GM19099 (cell line): ENCODE measurements around the gene PRXL2C.

Experiments
- POLR2A ChIP-seq: IDR thresholded peaks from 3 replicates; pipeline ENCODE4 v1.6.1; 2011; ENCODE audit warnings: low read depth; ENCODE audit not compliant: insufficient read length; ENCODE audit errors: extremely low read depth

Gene PRXL2C

DNA sequence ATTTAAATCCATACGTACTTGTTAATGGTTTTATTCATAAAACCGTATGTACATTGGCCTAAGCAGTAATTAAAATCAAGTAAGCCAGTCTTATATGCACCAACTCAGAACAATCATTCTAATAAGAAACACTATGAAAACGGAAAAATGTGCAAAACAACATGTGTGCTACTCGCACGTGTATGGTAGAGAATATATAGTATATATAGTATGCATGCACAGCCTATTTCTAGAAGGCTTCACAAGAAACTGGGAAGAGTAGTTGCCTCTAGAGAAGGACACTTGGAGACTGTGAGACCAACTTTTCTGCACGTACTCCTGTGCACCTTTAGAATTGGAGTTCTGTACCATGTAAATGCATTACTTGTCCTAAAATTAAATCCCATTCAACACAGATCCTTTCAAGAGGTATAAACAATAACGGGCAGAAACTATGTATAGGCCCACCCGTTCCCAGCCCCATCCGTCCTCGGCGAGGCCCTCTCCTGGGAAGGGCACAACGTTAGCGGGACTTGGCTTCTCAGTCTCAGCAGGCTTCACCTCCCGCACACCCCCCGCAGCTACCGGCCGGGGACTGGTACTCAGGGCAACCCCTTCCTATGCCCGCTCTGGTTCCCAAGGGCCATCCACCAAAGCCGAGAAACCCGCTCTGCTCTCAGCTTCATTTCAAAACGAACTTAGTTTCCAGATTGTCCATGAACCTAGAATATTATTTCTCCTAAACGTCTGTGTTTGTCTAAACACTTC lies 37.5 kb downstream of the PRXL2C start:
- TF ChIP-seq POLR2A: no peak

DNA sequence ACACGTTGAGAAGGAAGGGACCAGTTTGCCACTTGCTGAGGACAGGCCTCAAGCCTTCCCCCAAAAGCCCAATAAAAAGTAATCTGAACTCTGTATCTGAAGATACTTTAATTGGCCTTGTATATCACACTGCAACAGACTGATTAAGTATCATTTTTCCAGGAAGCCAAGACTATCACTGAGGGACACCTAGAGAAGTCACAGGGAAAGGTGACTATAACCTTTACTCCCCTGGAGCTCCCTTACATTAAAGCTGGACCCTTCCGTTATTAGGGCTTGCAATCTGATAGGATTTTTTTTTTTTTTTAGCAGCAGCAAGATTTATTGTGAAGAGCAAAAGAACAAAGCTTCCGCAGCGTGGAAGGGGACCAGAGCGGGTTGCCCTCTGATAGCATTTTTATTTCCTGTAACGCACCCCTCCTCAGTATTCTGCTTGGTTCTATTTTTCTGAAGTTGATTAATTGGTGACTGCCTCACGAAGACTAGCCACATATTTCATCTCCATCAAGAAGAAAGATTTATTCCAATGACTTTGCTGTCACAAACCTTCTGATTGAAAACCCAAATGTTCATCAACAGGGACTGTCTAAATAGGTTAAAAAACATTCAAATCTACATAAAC lies 38.2 kb downstream of the PRXL2C start:
- no peak for TF ChIP-seq POLR2A

DNA sequence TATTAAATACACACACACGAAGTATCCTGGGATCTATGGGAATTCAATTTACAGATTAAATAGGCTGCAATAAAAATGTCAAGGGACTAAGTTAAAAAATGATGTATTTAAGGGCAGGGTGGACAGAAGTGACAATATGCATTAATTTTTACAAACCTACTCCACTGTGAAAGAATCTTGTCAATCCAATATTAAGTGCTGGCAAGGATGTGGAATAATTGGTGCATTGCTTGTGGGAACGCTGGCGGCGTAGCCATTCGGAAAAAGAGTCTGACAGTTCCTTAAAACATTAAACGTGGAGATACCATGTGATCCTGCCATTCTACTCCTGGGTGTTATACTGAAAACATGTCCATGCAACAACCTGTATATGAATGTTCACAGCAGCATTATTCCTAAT lies 39.7 kb downstream of the PRXL2C start:
- TF ChIP-seq POLR2A: no peak

DNA sequence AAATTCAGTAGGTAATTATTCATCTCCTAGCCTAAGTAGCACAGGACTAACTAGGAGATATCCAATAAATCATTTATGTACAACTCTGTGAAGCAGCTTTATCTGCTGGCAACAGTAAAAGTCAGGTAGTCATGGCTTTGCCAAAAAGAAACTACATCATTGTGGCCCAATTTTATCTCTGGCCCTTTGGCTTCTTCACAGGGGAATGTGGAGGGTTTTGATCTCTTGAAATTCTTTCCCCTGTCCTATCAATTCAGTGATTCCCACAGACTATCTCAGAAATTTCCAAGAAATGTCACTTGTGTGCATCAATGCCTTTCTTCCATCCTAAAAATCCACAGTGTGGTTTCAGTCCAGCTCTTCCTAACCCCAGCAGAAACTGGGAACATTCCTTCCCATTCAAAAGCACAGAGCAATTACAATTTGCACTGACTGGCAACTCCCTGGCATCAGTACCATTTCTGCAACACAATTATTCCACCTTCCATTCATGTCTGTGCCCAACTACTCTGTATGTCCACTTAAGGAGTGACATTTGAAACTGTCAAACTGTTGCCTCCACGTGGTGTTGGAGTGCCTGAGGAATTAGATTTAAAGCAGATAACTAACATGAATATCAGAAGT lies 42.0 kb downstream of the PRXL2C start:
- TF ChIP-seq POLR2A: no peak

DNA sequence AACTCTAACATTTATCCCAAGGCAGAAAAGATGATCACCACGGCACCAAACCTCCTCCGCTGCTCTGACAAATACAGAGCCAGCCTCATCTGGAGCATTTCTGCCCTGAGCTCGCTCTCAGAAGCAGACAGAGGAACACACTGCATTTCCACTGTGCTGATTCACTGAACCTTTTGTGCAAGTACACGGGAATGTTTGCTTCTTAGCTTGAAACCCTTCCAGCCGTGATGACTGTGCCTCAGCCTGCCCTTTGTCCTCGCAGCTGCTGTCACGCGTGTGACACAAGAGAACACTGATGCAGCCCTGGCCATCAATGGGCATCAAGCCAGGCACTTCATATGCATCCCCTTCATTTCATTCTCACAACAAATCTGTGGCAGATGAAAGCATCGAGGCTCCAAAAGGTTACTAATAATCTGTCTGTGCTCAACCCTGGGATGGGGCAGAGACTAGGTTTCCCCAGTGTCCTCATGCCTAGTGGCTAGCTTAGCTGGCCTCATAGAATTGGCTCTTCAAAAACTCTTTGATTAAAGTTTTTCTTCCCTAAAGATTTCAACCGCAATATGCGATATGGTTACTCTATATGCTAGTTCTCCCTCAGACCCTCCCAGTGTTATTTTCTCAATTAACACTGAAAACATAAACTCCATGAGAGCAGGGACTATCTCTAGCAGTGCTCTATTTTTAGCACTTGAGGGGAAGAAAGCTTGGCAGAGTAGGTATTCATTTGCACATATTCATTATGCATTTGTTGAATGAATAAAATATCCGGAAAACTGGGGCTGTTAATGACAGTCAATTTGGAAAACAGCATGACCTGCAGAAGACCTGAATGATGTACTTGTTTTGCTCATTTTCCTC lies 42.8 kb downstream of the PRXL2C start:
- TF ChIP-seq POLR2A: no peak

DNA sequence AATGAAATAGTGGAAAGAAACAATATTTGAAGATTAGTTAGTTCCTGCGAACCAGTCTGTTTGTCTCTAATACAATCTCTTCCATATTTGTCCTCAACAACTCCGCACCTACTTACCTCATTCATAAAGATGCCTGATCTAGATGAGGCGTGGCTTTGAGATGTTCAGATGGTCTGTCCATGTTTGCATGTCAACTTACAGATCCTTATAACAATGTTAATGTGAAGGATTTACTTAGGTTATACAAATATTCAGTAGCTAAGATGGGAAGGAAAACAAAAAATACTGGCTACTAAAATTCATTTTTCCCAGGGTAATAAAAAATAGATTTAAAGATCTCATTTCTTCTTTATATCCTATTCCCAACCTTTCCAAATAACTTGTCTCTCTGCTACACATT lies 43.8 kb downstream of the PRXL2C start:
- TF ChIP-seq POLR2A: no peak

DNA sequence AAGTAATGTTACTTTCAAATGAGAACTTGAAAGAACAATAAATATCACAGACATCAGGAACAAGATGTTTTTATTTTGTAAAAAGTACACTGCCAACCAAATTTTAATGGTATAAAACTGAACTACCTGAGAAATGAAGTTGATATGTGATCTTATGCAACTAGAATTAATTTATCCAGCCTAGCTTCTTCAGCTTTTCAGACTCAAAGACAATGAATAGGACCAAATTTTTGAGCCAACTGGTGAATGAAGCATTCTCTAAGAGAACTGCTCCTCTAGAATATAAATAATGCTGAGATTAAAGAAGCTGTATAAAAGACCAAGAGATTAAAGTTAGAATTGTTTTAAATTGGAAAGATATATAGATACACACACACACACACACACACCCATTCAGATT lies 45.4 kb downstream of the PRXL2C start:
- TF ChIP-seq POLR2A: no peak

DNA sequence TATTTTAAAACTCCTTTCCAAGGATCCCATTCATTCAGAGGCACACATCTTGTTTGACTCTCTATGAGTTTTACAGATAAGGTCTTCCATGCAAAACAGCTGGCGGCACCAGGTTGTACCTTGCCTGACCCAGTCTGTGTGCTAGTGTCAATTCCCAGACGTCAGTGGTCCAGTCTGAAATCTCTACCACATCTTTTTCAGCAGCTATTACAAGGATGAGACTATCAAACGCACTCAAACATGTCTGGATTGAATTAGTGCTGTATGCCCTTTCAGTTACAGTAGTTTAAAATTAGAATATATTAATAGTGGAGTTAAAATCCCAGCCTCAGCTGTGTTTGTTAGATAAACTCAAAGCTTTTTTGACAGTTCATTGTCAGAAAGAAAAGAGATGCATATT lies 47.1 kb downstream of the PRXL2C start:
- no peak for TF ChIP-seq POLR2A

DNA sequence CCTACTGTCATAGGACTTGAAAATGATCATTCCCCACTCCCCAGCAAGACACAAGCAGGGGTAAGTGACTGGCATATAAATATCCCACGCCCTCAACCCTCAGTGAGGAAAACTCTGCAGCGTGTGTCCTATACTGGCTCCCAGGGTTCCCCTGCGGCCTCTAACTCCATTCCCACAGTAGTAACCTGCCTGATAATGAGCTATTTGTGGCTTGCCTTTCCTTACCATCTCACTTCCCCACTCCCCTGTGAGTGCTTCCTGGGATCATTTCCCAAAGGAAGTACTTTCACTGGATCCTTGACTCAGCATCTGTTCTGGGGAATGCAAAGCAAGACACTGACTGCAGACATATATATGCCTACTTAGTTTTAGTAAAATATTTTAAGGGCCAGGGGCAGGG lies 49.8 kb downstream of the PRXL2C start:
- no peak for TF ChIP-seq POLR2A

DNA sequence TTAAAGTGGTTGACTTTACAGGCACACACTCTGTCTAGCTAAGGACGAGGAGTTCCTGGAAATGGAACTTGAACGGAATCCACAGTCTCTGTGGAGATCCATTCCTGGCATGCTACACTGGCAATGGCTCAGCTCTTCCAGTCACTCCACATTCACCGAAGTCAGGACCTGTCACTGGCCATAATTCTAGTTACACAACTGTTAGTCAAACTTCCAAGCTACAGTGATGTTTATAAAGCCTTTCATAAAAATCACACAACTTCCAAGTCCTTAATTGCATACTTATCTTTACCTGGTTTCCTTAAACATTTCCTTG lies 51.2 kb downstream of the PRXL2C start:
- no peak for TF ChIP-seq POLR2A

DNA sequence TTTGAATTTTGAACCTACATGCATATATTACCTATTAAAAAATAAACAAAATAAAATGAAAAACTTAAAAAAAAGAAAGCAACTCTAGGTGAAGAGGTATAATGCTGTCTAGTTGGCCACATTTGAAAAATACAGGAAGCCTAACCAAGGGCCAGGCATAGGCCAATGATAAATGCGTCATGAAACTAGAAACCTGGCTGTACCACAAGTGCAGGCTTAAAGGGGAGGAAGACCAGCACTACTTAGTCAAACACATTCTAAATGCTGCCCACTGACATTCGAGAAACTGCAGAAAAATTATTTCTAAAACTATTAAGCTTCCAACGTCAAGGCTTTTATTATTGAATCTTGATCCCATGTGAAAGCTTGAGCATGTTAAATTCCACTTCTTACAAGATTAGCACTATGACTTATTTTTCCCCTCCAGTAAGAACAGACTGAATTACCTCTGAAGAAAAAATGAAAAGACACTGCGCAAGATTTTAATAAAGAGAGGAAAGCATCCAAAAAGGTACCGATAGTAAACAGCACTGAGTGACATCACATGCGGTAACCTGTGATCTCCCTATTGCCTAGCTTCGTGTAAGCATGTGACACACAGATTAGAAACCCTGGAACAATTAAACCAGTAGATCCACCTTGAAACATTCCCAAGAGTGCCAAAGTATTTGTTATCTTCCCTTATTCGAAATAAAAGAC lies 51.7 kb downstream of the PRXL2C start:
- no peak for TF ChIP-seq POLR2A

DNA sequence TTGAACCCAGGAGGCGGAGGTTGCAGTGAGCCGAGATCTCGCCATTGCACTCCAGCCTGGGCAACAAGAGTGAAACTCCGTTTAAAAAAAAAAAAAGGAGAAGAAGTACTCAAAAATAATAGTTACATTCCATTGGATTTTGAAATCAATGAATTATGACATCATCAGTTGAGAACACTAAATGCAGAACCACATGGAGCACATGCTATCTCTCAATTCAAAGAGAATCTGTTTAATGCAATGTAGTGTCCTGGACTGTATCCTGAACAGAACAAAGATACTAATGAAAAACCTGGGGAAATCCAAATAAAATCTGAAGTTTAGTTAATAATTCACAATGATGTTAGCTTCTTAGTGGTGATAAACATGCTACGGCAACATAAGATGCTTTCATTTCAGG lies 55.8 kb downstream of the PRXL2C start:
- no peak for TF ChIP-seq POLR2A

DNA sequence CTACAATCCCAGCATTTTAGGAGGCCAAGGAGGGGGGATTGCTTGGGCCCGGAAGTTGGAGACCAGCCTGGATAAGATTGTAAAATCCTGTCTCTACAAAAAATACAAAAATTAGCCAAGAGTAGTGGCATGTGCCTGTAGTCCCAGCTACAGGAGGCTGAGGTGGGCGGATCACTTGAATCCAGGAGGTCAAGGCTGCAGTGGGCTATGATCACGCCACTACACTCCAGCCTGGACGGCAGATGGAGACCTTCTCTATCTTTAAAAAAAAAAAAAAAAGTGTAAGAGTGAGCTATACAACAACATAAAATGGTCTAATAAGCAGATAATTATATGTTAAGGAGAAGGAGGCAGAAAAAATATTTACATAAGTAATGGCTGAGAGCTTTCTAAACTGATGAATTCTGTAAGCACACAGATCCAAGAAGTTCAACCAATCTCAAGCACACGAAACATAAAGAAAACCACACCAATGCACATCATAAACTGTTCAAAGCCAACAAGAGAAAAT lies 58.5 kb downstream of the PRXL2C start:
- no peak for TF ChIP-seq POLR2A
